ENCODE data around the gene RFNG. TPM values are rescaled to one million over a fixed set of nuclear protein-coding genes. Genes with fewer than 3 reads are reported as not detected.

RFNG gene
- total and polyA plus RNA-seq, 7 donors, result 27.1 to 40.7 (median 31.2) TPM

GRCh38 chr17:82089723-82090548 is 38.3 kb upstream of the RFNG start:
- Histone ChIP-seq H3K27ac (no peak overlapping the region), H3K9me3 (no peaks in the 10 kb centered on the region), H3K4me1 (no peaks in the 10 kb centered on the region), H3K27me3 (ENCODE audit: insufficient read depth in 3 of 3, low read length in 2 of 3) (no peaks in the 10 kb centered on the region), H3K4me3 (no peak overlapping the region), H3K36me3 (ENCODE audit: insufficient read depth in 1 of 2, low read depth in 1 of 2) (peaks cover 9 to 99% of the 10 kb centered on the region in 2 donors)
- TF ChIP-seq CTCF (IDR thresholded peaks at IDR 0.05), result no peak
- no peak for ATAC-seq
- intact Hi-C loops (cut with DNase I), result no loop called here
- WGBS, 3 donors, result 86 to 89% (median 89%) methylated on average over 24 to 29 of the region's 29 CpGs
- DNase-seq, result peak; percentile 10 to 39

GRCh38 chr17:82088838-82089722 is 37.5 kb upstream of the RFNG start:
- intact Hi-C loops (cut with DNase I), result no loop called here
- Histone ChIP-seq H3K27me3 (ENCODE audit: insufficient read depth in 3 of 3, low read length in 2 of 3) (no peaks in the 10 kb centered on the region), H3K36me3 (ENCODE audit: insufficient read depth in 1 of 2, low read depth in 1 of 2) (peaks cover 11 to 100% of the 10 kb centered on the region in 2 donors), H3K9me3 (no peaks in the 10 kb centered on the region), H3K27ac (no peak overlapping the region), H3K4me3 (no peak overlapping the region), H3K4me1 (no peaks in the 10 kb centered on the region)
- TF ChIP-seq CTCF (IDR thresholded peaks at IDR 0.05), result no peak
- peak; percentile 11 to 55 for DNase-seq
- 93 to 95% (median 94%) methylated on average over 42 to 47 of the region's 47 CpGs for WGBS, 3 donors
- no peak for ATAC-seq

GRCh38 chr17:82087961-82088837 is 36.6 kb upstream of the RFNG start:
- Histone ChIP-seq H3K4me3 (no peak overlapping the region), H3K27me3 (ENCODE audit: insufficient read depth in 3 of 3, low read length in 2 of 3) (no peaks in the 10 kb centered on the region)

More at GRCh38 chr17:82087961-82088837, 36.6 kb upstream of the RFNG start:
- intact Hi-C loops (cut with DNase I), result no loop called here
- Histone ChIP-seq H3K9me3 (no peaks in the 10 kb centered on the region), H3K27ac (no peak overlapping the region), H3K36me3 (ENCODE audit: insufficient read depth in 1 of 2, low read depth in 1 of 2) (peaks cover 11 to 100% of the 10 kb centered on the region in 2 donors), H3K4me1 (no peaks in the 10 kb centered on the region)
- DNase-seq (peak in 1 of 2 donors; percentile 52), ATAC-seq (no peak)
- 95 to 98% (median 95%) methylated on average over 42 to 48 of the region's 48 CpGs for WGBS, 3 donors
- TF ChIP-seq CTCF (IDR thresholded peaks at IDR 0.05), result no peak
